Stimulated activated CD4-positive, alpha-beta T cell treated with anti-CD3 and anti-CD28 coated beads, Interleukin-1b, Interleukin-23, amount 100 ng/mL, for 24 hours (primary cell): ENCODE measurements around the gene IRGQ.
"Not testable (repeated sequence)": the region's sequence is repeated elsewhere in the genome, so short reads cannot be mapped to it uniquely, and the experiment has no call there.

Source experiments
- DNase-seq, 4 experiments: peaks; one replicate each; pipeline ENCODE4 v3.0.0-alpha.2; 2020; ENCODE audit warnings: low read depth in 4 of 4, low spot score in 1 of 4

The IRGQ gene

GRCh38 chr19:43574424-43575155 lies 21.3 kb downstream of the IRGQ start:
- DNase-seq = no peak

- no peak for DNase-seq
Observed at GRCh38 chr19:43572171-43572588, 23.8 kb downstream of the IRGQ start.

GRCh38 chr19:43570174-43570791 lies 25.7 kb downstream of the IRGQ start:
- no peak for DNase-seq

- DNase-seq = no peak
Observed at GRCh38 chr19:43569657-43570056, 26.3 kb downstream of the IRGQ start.

- no peak for DNase-seq
Observed at GRCh38 chr19:43564800-43565199, 31.1 kb downstream of the IRGQ start.

- no peak for DNase-seq
Observed at GRCh38 chr19:43563816-43564457, 32.0 kb downstream of the IRGQ start.

- DNase-seq = peak in 3 of 4 experiments; percentile 27 to 43 (median 39)
Observed at GRCh38 chr19:43562698-43563241, 33.2 kb downstream of the IRGQ start.

GRCh38 chr19:43562226-43562697 lies 33.7 kb downstream of the IRGQ start:
- peak in 1 of 4 experiments; percentile 43 for DNase-seq

- DNase-seq = no peak
Observed at GRCh38 chr19:43561139-43561970, 34.6 kb downstream of the IRGQ start.

- no peak for DNase-seq
Observed at GRCh38 chr19:43560687-43561086, 35.2 kb downstream of the IRGQ start.

- peak; percentile 59 to 72 (median 70) for DNase-seq
Observed at GRCh38 chr19:43555185-43555770, 40.7 kb downstream of the IRGQ start.

- DNase-seq = no peak
Observed at GRCh38 chr19:43554317-43554895, 41.5 kb downstream of the IRGQ start.

- DNase-seq = no peak
Observed at GRCh38 chr19:43553656-43554055, 42.3 kb downstream of the IRGQ start.

- DNase-seq = no peak
Observed at GRCh38 chr19:43552616-43553015, 43.3 kb downstream of the IRGQ start.

GRCh38 chr19:43552198-43552450 lies 43.8 kb downstream of the IRGQ start:
- no peak for DNase-seq

- DNase-seq = no peak
Observed at GRCh38 chr19:43551399-43552197, 44.3 kb downstream of the IRGQ start.

GRCh38 chr19:43548706-43549105 lies 47.2 kb downstream of the IRGQ start:
- no peak for DNase-seq

GRCh38 chr19:43547926-43548325 lies 48.0 kb downstream of the IRGQ start:
- DNase-seq = not testable (repeated sequence)

GRCh38 chr19:43546581-43546980 lies 49.4 kb downstream of the IRGQ start:
- DNase-seq = no peak

GRCh38 chr19:43545981-43546380 lies 50.0 kb downstream of the IRGQ start:
- DNase-seq = no peak
